Activated T-helper 17 cell treated with anti-CD3 and anti-CD28 coated beads, Interleukin-2, amount 50 U/mL, for 72 hours (primary cell): ENCODE results near the gene DAPK1. TPM values are rescaled to one million over a fixed set of nuclear protein-coding genes. Genes with fewer than 3 reads are reported as not detected.

Experiments
- ATAC-seq: fragments of 150-1000 bp; cut with Tn5 transposase; replicated peaks from 2 replicates; pipeline ENCODE4 v1.10.0; 2021; ENCODE audit warnings: mild to moderate bottlenecking, moderate library complexity
- H3K27ac Mint-ChIP-seq: one replicate; pipeline ENCODE4 v1.8.0; 2022; ENCODE audit warnings: mixed read lengths
- H3K27me3 Mint-ChIP-seq: one replicate; pipeline ENCODE4 v1.8.0; 2022; ENCODE audit warnings: mixed read lengths
- H3K36me3 Mint-ChIP-seq: one replicate; pipeline ENCODE4 v1.8.0; 2022; ENCODE audit warnings: low read depth, mild to moderate bottlenecking, mixed read lengths
- H3K4me1 Mint-ChIP-seq: one replicate; pipeline ENCODE4 v1.8.0; 2022; ENCODE audit warnings: mixed read lengths
- H3K4me3 Mint-ChIP-seq: one replicate; pipeline ENCODE4 v1.8.0; 2022; ENCODE audit warnings: mild to moderate bottlenecking, mixed read lengths
- H3K9me3 Mint-ChIP-seq: one replicate; pipeline ENCODE4 v1.8.0; 2022; ENCODE audit warnings: mixed read lengths
- total RNA-seq, 2 donors: library from RNA; stranded (reverse); gene quantifications; one replicate each; pipeline ENCODE4 v1.2.3, GENCODE V29; 2022

The DAPK1 gene
- total RNA-seq, 2 donors from 2014 or later, result 1.5 to 2.0 TPM

DNA sequence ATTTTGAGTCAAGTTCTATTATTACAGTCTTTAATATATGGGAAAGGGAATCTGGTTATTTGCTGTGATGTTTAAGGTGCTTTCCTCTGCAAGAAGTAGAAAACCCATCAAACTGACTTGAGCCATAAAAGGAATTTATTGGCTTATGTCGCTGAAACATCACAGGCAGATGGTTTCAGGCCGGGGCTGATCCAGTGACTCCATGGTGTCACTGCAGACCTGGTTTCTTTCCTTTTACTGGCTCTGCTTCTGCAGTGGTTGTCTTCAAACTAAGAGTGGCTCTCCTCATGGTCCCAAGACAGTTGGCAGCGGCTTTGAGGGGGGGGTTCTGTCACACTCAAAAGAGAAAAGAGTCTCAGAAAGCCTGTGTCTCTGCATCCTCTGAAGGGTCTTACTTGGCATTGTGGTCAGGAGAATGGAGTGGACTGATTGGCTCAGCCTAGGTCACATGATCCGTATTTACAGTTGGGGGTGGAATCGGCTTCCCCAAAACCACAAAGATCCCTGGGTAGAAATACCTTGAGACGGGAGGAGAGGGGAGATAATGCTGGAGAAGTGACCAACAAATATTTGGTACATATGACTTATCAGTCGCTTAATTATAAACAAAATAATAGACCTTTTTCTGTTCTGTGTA lies 106.3 kb downstream of the DAPK1 start:
- Mint-ChIP-seq H3K9me3 (no peaks in the 10 kb centered on the region), H3K4me1 (no peaks in the 10 kb centered on the region), H3K4me3 (no peak overlapping the region), H3K36me3 (no peaks in the 10 kb centered on the region), H3K27me3 (peaks cover 35% of the 10 kb centered on the region), H3K27ac (no peak overlapping the region)
- no peak for ATAC-seq

DNA sequence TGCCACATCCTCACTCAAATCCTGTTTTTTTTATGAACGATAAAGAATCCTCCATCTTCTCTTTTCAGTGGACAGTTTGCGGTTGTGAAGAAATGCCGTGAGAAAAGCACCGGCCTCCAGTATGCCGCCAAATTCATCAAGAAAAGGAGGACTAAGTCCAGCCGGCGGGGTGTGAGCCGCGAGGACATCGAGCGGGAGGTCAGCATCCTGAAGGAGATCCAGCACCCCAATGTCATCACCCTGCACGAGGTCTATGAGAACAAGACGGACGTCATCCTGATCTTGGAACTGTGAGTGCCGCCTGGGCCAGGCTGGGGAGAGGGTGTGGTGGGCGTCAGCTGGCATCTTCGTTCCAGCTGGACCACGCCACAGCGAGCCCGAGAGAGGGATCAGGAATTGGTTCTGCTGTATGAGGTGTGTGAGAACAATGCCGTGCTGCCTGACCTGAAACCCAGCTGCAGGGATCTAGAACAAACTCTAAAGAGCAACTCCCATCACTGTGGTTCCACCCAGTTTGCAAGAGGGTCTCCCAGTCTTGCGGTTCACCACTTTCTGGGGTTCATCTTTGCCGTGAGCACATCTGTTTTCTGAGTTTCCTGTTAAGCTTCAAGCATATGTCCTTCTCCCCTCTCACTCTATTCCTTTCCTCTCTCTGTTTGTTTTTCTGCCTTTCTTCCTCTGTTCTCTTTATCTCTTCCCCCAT lies 107.4 kb downstream of the DAPK1 start:
- no peak for ATAC-seq
- no peaks in the 10 kb centered on the region for H3K4me1 Mint-ChIP-seq
- H3K27me3 Mint-ChIP-seq, result peaks cover 36% of the 10 kb centered on the region
- H3K4me3 Mint-ChIP-seq, result no peak overlapping the region
- H3K27ac Mint-ChIP-seq, result no peak overlapping the region
- H3K9me3 Mint-ChIP-seq, result no peaks in the 10 kb centered on the region
- no peaks in the 10 kb centered on the region for H3K36me3 Mint-ChIP-seq

DNA sequence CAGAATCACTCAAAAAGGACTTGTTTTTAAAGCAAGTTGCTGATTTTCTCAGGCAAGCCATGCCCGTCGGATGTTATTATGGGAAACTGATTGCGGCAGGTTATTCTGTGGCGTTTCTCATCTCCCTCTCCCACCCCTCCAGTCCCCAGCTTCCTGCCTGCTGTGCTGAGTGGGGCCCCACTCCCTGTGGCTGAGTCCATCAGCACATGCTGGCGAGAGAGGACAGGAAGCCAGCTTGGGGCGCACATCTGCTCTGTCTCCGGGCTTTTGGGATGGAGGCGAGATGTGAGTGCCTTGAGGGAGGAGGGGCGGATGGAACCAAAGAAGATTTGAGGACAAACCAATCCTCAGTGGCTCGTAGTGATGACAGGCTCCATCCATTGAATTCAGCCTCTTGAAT lies 108.0 kb downstream of the DAPK1 start:
- H3K4me1 Mint-ChIP-seq, result no peaks in the 10 kb centered on the region
- H3K27me3 Mint-ChIP-seq, result peaks cover 34% of the 10 kb centered on the region
- no peak overlapping the region for H3K4me3 Mint-ChIP-seq
- no peaks in the 10 kb centered on the region for H3K9me3 Mint-ChIP-seq
- no peak overlapping the region for H3K27ac Mint-ChIP-seq
- no peak for ATAC-seq
- H3K36me3 Mint-ChIP-seq, result no peaks in the 10 kb centered on the region

DNA sequence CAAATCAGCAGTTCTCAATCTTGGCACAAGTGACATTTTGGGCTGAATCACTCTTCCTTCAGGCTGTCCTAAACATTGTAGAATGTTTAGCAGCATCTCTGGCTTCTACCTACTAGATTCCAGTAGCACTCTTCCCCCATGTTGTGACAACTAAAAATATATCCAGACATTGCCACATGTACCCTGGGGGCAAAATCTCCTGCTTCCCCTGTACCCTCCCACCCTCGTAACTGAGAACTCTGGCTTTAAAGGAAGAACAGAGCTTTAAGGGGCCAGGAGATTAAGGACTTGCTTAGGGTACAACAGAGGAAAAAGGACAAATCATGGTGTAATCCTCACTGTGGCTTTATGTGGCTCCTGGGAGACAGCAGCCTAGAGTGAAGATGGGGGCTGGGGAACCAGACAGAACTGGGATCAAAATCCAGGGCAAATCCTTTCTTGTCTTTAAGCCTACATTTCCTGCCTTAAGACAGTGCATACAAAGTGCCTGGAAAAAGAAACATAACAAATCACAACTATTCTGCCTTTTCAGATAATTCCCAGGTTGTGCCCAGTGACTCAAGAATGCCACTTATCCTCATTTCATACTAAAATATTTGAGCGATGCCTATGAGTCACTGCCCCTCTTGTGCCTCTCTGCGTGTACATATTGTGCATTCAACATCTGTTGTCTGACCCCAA lies 109.3 kb downstream of the DAPK1 start:
- Mint-ChIP-seq H3K27ac (no peak overlapping the region), H3K9me3 (no peaks in the 10 kb centered on the region)

DNA sequence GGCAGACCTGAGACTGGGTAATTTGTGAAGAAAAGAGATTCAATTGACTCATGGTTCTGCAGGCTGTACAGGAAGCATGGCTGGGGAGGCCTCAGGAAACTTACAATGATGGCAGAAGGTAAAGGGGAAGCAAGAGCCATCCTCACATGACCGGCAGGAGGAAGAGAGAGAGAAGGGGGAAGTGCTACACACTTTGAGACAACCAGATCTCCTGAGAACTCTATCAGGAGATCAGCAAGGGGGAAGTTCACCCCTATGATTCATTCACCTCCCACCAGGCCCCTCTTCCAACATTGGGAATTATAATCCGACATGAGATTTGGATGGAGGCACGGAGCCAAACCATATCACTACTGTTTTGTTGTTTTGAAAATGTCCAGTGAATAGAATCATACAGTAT lies 110.2 kb downstream of the DAPK1 start:
- Mint-ChIP-seq H3K36me3 (no peaks in the 10 kb centered on the region), H3K27me3 (peaks cover 33% of the 10 kb centered on the region), H3K4me3 (no peak overlapping the region), H3K27ac (no peak overlapping the region), H3K4me1 (no peaks in the 10 kb centered on the region), H3K9me3 (no peaks in the 10 kb centered on the region)
- ATAC-seq, result no peak

More for the DNA sequence above, 109.3 kb downstream of the DAPK1 start:
- H3K4me1 Mint-ChIP-seq, result no peaks in the 10 kb centered on the region
- peaks cover 35% of the 10 kb centered on the region for H3K27me3 Mint-ChIP-seq
- no peak overlapping the region for H3K4me3 Mint-ChIP-seq
- ATAC-seq, result no peak
- no peaks in the 10 kb centered on the region for H3K36me3 Mint-ChIP-seq

DNA sequence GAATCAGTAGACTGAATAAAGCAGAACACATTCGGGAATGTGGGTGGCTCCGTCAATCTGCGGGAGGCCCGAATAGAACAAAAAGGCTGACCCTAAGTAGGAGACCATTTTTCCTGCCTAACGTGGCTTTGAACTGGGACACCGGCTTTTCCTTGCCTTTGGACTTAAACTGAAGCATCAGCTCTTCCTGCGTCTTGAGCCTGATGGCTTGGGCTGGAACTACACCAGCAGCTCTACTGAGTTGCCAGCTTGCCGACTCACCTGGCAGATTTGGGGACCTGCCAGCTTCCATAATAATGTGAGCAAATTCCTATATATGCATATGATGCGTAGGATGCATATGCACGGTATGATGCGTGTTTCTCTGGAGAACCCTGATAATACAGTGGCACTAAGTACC lies 111.3 kb downstream of the DAPK1 start:
- ATAC-seq, result no peak
- Mint-ChIP-seq H3K27ac (no peak overlapping the region), H3K4me3 (no peak overlapping the region), H3K9me3 (no peaks in the 10 kb centered on the region), H3K27me3 (peaks cover 32% of the 10 kb centered on the region), H3K4me1 (no peaks in the 10 kb centered on the region), H3K36me3 (no peaks in the 10 kb centered on the region)

DNA sequence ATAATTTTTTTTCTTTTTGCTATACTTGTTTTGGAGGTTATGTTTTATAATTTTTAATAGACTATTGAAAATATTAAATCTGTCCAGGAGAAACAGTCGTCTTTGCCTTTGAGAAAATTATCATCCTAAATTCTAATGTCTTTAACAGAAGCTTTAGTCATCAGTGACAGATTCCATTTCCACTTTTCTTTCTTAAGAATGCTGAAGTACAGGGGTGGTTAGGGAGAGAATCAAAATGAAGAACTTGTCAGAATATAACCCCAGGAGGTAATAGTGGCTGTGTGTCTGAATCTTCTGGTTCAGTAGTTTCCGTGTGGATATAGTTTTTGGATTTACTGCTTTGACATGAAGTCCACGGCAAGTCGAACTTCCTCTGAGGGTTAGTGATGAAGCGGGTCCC lies 111.8 kb downstream of the DAPK1 start:
- H3K4me3 Mint-ChIP-seq, result no peak overlapping the region
- H3K4me1 Mint-ChIP-seq, result no peaks in the 10 kb centered on the region
- H3K36me3 Mint-ChIP-seq, result no peaks in the 10 kb centered on the region
- no peak overlapping the region for H3K27ac Mint-ChIP-seq
- no peak for ATAC-seq
- no peaks in the 10 kb centered on the region for H3K9me3 Mint-ChIP-seq
- peaks cover 30% of the 10 kb centered on the region for H3K27me3 Mint-ChIP-seq

DNA sequence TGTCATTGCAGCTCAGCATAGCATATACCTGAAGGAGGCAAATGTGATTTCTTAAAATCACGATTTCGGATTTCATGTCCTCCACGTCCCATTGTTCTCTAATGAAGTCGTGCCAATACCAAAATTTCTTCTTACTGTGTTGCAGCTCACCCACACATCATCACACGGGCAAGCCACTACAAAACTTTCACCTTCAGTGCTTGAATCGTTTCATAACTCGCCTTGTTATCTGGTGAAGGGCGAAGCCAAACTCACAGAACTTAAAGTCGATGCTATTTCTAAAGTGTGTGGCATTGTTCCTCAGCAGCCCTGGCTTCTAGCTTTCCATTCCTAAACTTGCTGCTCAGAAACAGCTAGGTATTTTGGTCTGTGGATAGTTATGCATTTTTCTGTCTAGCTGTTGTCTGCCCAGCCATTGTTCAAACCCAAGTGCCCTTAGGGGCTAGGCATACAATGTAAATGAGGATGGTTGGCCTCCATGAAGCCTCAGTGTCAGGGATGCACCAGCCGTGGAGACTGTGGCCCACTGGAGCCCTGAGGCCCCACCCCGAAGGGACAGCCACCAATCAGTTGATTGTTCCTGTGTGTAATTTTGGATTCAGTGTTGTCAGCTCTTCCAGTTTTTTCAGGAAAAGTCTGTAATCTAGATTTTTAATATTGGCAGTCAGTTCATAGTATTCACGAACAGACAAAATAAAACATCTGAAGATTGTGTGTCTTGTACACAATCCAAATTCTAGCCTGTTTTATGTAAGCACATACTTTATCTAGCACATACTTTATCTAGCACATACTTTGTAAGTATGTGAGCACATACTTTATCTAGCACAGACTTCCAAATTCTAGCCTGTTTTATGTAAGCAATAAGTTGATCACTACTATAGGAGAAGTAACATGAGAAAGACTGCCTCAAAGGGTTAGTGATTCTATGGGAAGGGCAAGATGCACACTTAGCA lies 112.8 kb downstream of the DAPK1 start:
- H3K27me3 Mint-ChIP-seq, result peaks cover 27% of the 10 kb centered on the region
- H3K27ac Mint-ChIP-seq, result no peak overlapping the region
- no peak overlapping the region for H3K4me3 Mint-ChIP-seq
- no peaks in the 10 kb centered on the region for H3K36me3 Mint-ChIP-seq
- no peaks in the 10 kb centered on the region for H3K9me3 Mint-ChIP-seq
- ATAC-seq, result no peak
- no peaks in the 10 kb centered on the region for H3K4me1 Mint-ChIP-seq

DNA sequence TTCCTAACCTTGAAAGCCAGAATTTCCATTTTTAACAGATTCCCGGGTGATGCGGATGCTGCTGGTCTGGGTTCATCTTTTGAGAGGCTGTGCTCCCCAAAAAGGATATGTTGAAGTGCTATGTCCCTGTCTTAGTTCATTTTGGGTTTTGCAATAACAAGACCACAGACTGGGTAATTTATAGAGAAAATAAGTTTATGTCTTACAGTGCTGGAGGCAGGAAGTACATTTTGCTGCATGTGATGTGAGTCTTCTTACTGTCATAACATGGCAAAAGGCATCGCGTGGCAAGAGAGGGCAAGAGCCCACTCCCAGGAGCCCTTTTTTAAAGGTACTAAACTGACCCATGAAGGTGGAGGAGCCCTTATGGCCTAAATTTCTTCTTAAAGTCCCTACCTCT lies 114.1 kb downstream of the DAPK1 start:
- no peak overlapping the region for H3K27ac Mint-ChIP-seq
- H3K4me3 Mint-ChIP-seq, result no peak overlapping the region
- H3K27me3 Mint-ChIP-seq, result peaks cover 27% of the 10 kb centered on the region
- H3K9me3 Mint-ChIP-seq, result no peaks in the 10 kb centered on the region
- ATAC-seq, result no peak
- no peaks in the 10 kb centered on the region for H3K36me3 Mint-ChIP-seq
- H3K4me1 Mint-ChIP-seq, result no peaks in the 10 kb centered on the region

DNA sequence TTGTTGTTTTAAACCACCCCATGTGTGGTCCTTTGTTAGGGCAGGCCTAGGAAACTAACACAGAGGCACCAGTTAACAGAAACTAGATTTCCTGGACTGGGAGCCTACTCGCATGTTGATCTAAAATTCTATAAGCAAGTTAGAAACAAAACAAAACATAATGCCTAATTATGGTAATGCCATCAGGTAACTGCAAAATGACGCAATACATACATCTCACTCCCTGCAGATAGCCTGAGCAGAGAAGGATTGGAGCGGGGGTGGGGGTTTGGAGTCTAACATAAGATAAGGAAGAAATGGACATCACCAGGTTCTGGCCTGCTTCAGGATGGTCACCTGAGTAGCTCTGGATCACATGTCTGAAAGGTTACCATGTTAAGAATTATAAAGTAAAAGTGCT lies 114.9 kb downstream of the DAPK1 start:
- H3K27me3 Mint-ChIP-seq, result peaks cover 27% of the 10 kb centered on the region
- ATAC-seq, result no peak
- H3K9me3 Mint-ChIP-seq, result no peaks in the 10 kb centered on the region
- H3K27ac Mint-ChIP-seq, result no peak overlapping the region
- H3K36me3 Mint-ChIP-seq, result no peaks in the 10 kb centered on the region
- no peak overlapping the region for H3K4me3 Mint-ChIP-seq
- H3K4me1 Mint-ChIP-seq, result no peaks in the 10 kb centered on the region

DNA sequence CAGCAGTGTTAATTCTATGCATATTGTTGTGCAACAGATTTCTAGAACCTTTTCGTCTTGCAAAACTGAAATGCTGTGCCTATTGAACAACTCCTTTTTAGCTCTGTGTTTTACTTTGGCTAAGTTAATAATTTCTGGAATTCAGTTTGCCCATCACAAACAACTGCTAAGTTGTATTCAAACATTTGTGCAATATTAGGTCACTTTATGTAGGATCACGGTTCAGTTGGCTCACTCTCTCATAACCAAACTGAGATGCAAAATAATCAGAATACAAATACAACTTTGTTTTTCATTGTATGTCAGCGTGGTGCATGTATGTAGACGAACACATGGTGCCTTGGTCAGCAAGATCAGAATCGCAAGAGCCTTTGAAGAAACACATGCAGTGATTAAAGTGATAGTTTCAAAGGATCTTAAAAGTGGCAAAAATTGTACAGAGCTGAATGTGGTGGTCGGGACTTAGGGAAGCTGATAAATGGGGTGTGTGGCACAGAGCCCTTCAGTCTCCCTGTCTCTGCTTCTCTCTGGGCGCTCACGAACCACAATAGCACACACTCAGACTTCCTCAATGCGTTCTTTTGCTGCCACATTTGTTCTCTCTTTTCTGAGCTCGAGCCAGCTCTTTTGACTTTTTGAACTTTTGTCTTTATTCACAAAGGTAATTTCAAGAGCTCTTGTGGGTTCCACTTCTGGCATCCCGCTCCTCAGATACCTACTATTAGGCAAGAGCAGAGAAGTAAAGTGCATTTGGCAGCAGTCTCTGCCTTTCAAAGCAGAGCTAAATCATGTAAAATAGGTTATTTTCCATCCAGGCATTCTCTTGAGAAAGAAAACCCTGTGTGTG lies 115.8 kb downstream of the DAPK1 start:
- Mint-ChIP-seq H3K4me3 (no peak overlapping the region), H3K4me1 (no peaks in the 10 kb centered on the region), H3K27ac (no peak overlapping the region), H3K9me3 (no peaks in the 10 kb centered on the region), H3K36me3 (no peaks in the 10 kb centered on the region), H3K27me3 (peaks cover 29% of the 10 kb centered on the region)
- no peak for ATAC-seq

DNA sequence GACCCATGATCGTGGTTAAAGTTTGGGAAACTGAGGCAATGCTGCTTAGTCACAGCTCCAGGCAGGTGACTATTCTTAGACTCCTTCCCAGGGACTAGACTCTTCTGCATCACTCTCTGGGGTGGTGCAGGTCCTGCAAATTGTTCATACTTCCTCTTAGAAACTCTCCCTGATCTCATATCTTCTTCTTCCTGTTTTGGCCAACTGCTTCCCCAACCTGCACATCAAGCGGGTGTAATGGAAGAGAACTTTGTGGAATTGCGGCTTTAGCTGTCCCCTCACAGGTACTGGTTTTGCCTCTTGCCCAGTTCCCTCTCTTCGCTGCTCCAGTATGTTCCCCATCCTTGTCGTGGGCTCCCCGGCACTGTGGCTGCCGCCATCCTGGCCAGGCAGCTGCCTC lies 116.7 kb downstream of the DAPK1 start:
- no peak overlapping the region for H3K27ac Mint-ChIP-seq
- H3K9me3 Mint-ChIP-seq, result no peaks in the 10 kb centered on the region
- ATAC-seq, result no peak
- no peak overlapping the region for H3K4me3 Mint-ChIP-seq
- peaks cover 27% of the 10 kb centered on the region for H3K27me3 Mint-ChIP-seq
- no peaks in the 10 kb centered on the region for H3K36me3 Mint-ChIP-seq
- no peaks in the 10 kb centered on the region for H3K4me1 Mint-ChIP-seq

DNA sequence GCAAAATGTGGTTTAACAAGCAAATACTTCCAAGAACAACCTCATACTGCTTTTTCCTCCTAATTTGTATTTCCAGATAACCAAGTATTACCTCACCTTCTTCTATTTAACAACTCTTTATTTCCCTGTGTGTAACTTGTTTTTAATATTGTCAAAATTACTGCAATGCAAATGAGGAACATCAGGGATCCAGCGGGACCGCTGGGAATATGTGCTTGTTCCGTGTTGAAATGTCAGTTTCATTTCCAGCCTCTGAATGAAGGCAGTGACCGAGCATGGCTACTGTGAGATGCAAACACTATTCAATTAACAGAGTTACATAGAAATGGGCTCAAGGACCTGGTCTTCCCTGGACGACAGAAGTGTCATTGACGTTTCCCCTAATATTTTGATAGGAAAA lies 117.5 kb downstream of the DAPK1 start:
- H3K4me3 Mint-ChIP-seq, result no peak overlapping the region
- no peak for ATAC-seq
- no peaks in the 10 kb centered on the region for H3K36me3 Mint-ChIP-seq
- H3K27ac Mint-ChIP-seq, result no peak overlapping the region
- no peaks in the 10 kb centered on the region for H3K4me1 Mint-ChIP-seq
- H3K9me3 Mint-ChIP-seq, result no peaks in the 10 kb centered on the region
- peaks cover 26% of the 10 kb centered on the region for H3K27me3 Mint-ChIP-seq
